OCI-LY3 (cell line): Measurements from ENCODE around the gene TENM4.

ENCODE experiments used
- CTCF ChIP-seq: fragments of 200-600, 300-600 bp; sonication (generic); IDR thresholded peaks from 2 replicates; pipeline ENCODE4 v1.5.1; 2014; ENCODE audit warnings: antibody characterized with exemption, low read length, low read depth
- EZH2phosphoT487 ChIP-seq: fragments of 200-600 bp; shearing (Covaris generic); IDR thresholded peaks from 2 replicates; pipeline ENCODE4 v1.6.1; 2018; ENCODE audit warnings: antibody characterized with exemption, mixed run types, low read depth

- TF ChIP-seq CTCF (no peak), EZH2phosphoT487 (no peak)
Measured at GRCh38 chr11:79291948-79292347, 148.9 kb downstream of the TENM4 start.
